HCEC 1CT (cell line): ENCODE data around the gene SPO11.

Experiments used
- DNase-seq: peaks from one replicate; pipeline ENCODE4 v3.0.0-alpha.2; 2017

Gene SPO11

DNA sequence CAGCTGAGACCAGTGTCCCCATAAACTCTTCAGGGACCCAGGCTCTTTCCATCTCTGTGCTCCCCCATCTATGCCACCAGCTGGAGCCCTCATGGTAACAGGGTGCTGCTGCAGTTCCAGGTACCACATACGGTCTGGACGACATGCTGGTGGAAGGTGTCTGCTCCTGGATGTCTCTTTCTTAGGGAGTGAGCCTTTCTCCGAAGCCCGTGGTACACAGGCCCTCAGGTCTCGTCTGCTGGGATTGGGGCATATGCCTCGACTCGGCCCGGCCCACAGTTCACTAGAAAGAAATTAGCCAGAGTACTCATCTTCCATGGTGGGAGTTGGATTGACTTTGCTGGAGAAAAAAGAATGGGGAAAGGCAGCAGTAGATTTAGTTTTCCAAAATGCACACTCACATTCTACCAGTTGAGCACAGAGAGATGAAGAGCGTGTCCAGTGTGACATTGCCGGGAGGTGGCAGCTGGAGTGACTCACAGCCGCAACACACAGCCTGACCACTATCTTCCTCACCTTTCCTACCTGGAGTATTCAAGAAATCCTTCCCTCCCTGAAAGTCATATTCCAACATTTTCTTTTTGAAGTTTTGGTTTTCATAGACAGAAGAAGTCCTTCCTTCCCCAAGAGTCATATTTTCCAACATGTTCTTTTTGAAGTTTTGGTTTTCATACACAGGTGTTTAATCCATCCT lies 18.6 kb upstream of the SPO11 start:
- no peak for DNase-seq

DNA sequence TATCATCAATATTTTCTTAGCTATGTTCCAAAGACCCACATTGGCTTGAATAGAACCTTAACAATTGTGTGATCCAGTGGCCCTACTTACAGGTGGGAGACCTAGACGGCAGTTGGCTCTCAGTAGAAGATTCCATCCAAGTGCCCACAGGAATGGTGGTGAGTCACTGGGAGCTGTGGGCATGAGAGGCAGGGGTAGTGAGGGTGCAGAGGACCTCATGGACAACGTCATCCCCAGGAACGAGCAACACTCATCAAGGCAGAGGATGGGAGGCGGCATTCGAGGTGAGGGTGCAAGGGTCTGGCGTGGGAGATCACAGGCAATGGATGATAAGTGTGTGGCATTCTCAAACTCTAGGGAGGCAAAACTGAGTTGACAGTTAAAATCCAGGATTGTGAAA lies 17.5 kb upstream of the SPO11 start:
- no peak for DNase-seq

DNA sequence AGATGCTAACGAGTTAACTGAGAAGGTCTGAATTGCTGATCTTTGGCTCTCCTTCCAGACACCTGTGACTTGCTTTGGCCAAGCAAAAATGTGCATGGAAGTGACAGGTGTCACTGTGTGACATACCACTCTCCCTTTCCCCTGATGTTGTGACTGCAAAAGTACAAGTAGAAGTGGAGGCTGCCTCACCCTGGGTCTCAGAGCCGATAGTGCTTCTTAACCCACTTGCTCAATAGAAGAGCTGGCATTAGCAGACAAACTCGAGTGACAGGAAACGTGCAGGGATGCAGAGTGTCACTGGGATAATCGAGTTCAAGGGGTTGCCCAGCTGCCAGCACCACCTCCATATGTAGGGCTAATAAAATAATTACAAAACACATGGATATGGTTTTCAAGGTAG lies 16.4 kb upstream of the SPO11 start:
- no peak for DNase-seq

DNA sequence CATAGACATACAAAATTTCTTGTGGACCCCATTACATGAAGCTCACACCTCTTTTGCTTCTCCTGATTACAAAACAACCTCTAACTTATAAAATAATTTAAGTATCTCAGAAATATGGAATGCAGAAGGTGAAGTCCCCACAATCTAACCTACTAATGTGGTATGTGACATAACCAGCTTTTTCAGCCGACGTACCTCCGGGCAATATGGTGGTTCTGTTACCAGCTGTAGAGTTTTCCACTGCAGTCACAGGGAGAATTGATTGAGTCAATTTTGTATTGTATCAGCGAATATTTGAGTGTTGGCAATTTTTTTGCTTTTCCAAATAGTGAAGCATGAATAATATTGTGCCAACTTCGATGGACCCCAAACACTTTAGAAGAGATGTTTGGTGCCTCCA lies 15.7 kb upstream of the SPO11 start:
- no peak for DNase-seq

DNA sequence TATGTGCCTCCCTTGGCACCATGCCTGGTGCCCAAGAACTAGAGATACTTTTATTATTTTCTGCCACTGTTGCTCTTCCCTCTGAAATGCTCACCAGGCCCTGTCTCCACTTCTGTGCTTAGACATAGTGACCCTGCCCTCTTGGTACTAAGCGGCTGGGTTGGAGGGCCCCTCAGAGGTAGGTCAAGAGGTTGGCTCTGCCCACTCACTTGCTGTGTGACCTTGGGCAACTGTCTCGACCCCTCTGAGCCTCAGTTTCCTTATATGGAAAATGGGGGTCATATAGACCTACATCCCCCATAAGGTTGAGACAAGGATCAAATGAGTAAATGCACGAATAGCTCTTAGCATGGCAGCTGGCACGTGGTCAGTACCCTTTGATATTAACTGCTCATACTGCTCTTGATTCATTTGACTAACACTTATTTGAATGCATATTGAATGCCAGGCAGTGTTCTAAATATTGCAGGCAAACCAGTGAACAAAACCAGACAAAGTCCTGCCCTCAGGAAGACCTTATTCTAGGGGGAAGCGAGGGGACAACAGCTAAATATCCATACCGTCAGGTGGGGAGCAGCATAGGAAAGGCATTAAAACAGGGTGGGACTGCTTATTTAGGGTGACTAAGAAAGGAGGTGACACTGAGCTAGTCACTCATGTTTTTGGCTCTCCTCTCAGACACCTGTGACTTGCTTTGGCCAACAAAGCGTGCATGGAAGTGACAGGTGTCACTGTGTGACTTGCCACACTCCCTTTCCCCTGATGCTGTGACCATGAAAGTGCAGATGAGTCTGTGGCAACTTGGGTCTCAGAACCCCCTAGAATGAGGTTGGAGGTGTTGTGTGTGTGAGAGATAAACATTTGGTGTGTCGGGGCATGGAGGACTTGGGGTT lies 14.3 kb upstream of the SPO11 start:
- no peak for DNase-seq

DNA sequence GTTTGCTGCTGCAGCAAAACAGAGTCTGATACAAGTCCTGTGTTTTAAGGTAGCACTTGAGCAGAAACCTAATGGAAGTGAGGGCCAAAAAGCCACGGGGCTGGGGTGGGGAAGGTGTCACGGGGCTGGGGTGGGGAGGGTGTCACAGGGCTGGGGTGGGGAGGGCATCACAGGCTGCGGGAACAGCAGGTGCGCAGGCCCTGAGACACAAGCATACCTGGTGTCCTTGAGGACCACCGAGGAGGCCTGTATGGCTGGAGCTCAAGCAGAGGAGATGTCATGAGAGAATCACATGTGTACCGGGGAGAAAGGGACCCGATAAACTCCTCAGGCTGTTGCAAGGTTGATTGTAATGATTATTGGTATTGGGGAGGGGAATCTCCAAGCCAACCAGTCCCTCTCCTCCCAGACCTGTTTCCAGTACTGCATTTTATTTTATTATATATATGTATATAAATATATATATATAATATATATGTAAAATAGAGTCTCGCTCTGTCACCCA lies 13.6 kb upstream of the SPO11 start:
- no peak for DNase-seq

DNA sequence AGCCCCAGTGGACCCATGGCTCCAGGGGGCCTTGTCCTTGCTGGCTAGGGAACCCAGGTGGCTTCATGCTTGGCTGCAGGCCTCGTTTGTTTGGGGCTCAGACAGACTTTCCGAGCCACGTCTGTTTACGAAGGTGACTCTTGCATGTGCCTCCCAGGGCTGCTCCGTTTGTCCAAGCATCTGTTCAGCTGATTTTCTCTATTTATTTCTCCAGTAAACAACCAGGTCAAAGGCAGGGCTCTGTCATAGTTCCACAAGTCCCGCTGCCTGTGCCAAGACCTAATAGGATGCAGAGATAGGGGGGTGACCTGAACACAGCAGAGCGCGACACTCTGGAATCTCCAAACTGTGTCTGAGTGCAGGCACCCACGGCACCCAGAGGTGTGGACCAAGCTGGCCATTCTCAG lies 12.8 kb upstream of the SPO11 start:
- no peak for DNase-seq

DNA sequence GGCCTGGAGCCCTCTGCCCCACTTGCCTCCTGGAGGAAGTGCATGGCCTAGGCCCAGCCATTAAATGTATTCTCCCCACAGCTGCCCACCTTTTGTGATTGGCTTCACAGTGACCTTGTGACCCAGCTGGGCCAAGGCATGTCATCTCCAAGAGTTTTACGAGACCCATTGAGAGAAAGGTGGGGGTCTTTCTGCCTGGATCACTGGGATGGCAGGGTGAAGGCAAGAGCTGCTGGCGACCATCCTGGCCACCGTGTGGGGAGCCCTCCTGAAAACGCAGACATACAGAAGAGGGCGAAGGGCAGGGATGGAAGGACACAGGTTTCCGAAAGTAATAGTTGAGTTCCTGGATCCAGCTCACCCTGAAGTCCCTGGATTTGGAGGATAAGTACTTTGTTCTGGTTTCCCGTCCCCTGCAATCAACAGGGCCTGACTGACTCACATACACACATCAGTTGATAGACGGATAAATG lies 12.3 kb upstream of the SPO11 start:
- DNase-seq: no peak

DNA sequence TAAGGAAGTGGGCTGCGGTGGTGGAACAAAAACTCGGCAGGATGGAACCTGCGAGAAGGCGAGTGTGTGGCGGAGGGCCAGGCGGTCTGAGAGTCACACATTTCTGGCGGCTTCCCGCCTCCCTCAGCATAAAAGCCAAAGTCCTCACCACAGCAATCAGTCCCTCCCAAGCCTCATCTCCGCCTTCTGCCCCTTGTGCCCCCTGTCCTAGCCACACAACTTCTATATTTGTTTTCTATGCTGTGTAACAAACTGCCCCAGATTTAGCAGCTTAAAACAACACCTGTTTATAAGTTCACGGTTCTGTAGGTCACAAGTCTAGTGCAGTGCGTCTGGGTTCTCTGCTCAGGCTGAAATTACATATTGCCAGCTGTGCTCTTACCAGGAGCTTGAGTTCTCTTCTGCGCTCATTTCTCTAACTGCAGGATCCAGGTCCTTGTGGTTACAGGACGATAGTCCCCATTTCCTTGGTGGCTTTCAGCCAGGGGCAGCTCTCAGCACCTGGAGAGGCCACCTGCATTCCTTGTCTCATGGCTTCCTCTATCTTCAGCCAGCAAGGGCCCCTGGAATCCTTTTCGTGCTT lies 11.7 kb upstream of the SPO11 start:
- no peak for DNase-seq

DNA sequence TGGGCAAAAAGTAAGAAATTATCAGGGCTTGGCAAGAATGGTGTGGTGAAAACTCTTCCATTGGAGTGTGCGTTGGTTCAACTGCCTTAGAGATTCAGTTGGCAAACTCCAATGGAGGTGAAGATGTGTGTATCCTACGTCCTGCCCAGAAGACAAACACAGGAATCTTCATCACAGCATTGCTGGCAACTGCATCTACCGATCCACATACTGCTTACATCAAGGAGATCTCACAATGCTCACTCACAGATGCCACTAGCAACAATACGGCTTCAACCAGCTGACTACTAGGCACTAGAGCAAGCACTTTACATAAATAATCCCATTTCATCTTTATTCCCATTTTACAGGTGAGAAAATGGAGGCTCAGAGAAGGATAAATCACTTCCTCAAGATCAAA lies 10.0 kb upstream of the SPO11 start:
- no peak for DNase-seq

DNA sequence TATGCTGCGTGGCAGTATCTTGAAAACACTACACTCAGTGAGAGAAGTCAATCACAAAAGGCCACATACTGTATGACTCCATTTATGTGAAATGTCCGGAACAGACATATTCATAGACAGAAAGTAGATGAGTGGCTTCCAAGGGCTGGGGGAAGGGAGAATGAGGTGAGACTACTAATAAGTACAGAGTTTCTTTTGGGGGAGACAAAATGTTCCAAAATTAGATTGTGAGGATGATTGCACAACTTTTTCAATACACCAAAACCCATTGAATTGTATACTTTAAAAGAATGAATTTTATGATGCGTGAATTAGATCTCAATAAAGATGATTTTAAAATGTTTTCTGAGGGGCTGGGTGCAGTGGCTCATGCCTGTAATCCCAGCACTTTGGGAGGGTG lies 9.2 kb upstream of the SPO11 start:
- DNase-seq: no peak

DNA sequence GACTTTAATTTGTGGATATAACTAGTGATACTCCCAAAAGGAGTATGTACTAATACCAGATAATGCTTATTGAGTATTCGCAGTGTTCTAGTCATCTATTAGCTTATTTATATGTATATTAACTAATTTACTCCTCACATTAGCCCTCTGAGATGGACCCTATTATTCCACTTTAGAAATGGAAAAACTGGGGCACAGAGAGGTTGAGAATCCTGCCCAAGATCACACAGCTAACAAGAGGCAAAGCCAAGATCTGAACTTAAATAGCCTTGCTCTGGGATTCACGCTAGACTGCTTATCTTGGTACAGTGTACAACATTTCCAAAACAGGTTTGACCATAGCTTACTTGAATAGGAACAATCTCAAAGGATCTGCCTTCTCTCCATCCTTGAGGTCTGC lies 8.5 kb upstream of the SPO11 start:
- no peak for DNase-seq

DNA sequence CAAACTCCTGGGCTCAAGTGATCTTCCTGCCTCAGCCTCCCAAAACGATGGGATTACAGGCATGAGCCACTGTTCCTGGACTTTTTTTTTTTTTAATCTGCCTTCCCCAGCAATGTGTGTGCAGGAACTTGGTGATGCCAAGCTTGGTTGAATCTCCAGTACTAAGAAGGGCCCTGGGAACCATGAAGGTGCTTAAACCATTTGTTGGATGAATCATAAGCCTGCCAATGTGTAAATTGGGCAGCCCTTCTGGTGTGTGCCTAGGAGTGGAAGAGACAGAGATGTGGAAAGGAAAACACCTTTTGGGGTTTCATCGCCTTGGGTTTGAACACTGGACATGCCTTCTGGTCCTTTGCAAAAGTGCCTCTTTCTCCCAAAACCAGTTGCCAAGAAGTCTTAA lies 7.1 kb upstream of the SPO11 start:
- no peak for DNase-seq

DNA sequence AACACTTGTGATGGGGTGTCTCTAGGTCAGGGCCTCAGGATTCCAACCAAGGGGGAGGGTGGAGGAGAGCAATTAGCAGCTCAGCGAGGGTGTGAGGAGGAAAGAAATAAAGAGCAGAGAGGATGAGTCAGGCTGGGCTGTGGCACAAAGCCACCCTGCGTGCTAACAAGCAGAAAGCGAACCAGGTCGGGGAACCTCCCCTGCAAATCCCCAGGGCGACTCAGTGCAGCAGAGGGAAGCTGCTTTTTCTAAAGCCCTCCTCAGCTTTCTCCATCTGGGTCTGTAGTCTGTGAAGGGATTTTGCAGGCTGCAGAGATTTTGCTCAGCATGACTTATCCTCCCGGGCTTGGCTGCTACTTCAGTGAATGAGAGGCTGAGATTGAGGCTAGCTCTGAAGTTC lies 6.6 kb upstream of the SPO11 start:
- no peak for DNase-seq

DNA sequence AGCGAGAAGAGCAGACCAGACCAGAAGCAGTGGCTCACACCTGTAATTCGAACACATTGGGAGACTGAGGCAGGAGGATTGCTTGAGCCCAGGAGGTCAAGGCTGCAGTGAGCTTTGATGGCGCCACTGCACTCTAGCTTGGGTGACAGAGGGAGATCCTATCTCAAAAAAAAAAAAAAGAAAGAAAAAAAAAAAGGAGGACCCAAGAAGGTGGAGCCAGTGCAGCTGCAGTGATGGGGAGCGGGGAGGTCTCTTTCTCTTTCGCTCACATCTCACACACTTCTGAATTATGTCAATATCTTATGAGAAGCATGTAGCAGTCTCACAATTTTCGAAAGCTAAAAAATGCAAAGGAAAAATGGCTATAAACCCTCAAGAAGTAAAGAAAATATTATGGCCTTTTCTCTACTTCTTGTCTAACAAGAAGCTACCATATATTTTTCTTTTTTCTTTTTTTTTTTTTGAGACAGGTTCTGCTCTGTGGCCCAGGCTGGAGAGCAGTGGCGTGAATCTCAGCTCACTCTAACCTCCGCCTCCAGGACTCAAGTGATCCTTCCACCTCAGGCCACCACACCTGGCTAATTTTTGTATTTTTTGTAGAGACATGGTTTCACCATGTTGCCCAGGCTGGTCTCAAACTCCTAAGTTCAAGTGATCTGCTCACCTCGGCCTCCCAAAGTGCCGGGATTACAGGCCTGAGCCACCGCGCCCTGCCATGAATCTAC lies 3.8 kb upstream of the SPO11 start:
- DNase-seq: no peak

DNA sequence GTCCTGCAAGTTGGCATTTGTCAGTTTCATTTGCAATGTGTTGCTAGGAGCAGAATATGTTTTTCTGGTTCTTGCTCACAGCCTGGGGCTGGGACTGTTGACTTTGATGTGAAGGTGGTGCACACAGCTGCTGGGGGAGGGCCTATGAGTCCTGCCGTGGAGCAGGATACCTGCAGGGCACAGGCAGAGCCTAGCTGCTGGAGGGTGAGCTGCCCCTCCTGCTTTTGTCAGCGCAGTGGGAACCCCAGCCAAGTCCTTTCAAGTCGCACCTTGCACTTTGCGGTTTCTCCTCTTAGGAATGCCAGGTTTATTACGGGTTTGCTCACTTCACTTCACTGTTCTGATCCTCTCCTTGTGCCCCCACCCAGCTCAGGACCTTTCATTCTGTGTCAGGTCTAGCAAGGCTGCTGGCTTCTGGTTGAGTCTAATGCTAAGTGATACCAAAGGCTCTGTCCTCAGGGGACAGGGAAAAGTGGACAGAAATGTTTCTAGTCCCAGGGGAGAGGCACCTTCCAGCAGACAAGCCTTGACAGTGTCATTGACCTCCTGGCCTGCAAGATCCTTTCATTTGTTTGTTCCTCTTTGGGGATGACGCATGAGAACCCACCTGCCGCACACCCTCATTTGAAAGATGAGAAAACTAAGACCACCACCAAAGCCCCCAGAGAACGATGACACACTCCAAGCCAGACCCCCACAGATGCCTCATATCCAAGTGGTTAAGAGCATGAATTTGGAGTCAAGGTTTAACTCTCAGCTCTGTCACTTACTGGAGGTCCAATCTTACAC lies 2.7 kb upstream of the SPO11 start:
- no peak for DNase-seq

DNA sequence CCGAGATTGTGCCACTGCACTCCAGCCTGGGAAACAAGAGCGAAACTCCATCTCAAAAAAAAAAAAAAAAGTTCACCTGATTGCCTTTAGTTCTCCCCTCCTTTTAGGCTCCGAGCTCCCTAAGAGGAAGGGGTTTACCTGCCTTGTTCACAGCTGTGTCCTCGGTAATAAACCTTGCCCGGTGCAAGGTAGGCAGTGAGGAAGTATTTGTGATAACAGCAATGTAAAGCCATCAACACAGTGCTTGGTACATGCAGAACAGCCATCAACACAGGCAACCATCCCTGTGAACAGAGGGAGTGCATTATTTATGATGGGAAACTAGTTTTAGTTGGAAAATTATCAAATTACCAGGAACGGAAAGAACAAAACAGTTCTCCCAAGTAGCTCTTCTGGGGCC lies 1.8 kb upstream of the SPO11 start:
- no peak for DNase-seq

DNA sequence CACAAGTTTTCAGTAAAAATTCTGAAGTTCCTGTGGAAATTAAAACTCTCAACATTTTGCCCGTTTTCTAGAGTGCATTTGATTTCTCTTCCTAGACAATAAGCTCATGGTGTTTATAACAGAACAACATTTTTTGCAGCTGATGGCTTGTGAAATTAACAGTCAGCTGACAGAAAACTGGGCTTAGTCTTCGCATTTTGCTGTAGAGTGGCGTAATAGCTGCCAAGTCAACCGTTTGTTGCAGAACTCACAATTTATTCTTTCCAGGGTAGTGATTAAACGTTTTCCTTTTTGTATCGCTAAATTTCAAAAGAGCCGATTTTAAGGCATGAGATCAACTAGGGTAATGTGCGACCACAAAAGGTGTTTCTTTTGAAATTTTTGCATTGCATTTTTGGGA lies 1.4 kb downstream of the SPO11 start:
- DNase-seq: no peak

DNA sequence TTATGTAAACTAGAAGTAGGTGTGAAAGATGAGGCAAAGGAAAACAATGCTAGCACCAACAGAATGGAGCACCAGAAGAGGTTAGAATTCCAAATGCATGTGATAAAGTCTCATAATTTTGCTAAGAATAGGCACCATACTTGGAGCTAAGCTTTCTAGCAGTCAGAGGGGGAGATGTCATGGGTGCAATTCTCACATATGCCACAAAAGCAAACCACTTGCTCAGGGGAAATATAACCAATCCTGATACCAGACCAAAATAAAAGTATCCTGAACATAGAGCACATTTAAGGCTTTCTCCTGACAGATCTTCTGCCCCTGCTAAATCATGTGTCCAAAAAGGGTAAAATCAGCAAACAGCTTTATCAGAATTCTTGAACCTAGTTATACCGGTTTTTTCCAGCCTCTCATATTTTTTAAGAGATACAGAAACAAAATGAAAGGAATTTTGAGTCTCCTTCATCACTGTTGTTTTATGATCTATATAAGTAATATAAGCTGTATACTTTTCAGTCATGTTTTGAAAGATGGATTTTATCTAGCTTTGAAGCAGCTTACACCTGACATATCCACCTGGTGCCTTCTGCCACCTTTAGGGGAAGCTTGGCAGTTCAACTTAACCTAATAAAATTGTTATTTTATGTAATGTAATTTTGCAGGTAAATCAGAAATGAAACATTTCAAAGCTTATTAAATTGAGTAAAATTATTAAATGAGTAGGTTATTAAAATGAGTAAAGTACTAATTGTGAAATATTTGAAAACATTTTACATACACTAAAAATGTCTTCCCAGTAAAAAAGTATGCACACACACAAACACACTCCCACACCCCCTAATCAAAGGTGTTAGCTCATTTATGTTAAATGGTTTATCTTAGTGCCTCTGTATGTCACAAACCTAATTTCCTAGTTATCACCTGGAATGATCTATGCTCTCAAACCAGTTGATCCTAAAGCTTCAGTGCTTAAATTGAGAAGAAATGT lies 2.8 kb downstream of the SPO11 start:
- no peak for DNase-seq

DNA sequence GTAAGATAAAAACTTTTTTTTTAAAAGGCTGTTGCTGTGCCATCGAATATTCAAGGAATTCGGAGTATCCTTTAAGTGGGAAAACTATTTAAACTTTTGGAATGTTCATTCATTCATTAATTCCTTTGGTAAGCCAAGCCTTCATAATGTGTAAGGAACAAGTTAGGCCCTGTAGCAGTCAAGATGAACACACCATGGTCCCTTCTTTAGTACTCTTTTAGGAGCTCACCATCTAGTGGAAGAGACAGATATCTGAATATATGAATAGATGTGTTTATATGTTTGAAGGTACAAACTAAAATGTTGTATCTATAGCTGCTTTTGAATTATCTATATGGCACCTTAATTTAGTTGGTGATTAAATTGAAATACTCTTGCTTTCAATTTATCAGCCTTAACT lies 5.8 kb downstream of the SPO11 start:
- DNase-seq: no peak

DNA sequence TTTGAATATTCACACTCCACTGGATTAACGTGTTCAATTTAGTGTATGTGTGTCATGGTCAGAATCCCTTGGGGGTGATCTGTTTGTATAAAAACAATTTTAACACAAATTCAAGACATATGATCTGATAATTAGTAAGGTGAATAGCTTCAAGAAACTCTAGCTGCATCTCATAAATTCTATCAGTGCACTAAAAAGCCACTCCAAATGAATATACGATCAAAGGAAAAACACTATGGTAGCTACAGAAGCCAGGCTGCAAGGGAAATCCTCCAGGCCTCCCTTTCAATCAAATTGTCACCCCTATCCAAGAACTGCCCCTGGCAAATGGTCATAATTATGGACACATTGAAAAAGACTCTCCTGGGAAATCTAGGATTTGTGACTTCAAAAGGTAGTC lies 12.1 kb downstream of the SPO11 start:
- DNase-seq: no peak
